ENCODE data around the gene POLR1B.
"Not testable (repeated sequence)": the region's sequence is repeated elsewhere in the genome, so short reads cannot be mapped to it uniquely, and the experiment has no call there.

The POLR1B gene

GRCh38 chr2:112542123-112542983 lies at the start of gene POLR1B:
Gene POLR1B (plus strand): TSS chr2:112542465. CDS start chr2:112542495, 30 bp downstream.
- DNase-seq (ENCODE audit: low spot score) = peak; percentile 91

DNA sequence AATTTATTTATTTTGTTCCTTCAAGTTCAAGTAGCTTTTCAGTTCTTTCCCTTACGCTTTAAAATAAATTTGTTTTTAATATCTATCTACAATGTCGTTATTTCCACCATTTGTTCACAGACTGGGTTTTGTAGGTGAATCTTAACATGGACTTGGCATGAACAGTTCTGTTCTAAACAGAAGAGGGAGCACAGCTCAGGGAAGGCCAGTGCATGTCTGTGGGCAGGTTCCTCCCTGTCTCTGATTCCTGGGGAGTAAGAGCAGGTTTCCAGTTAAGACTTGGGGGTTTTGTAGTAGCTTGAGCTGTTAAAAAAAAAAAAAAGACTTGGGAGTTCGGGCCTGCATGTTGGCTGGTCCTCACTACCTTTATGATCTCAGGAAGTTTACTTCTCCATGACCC lies 49.2 kb upstream of the POLR1B start:
- DNase-seq (ENCODE audit: low spot score) = no peak

- no peak for DNase-seq (ENCODE audit: low spot score)
Observed at GRCh38 chr2:112493858-112494648, 48.2 kb upstream of the POLR1B start.

DNA sequence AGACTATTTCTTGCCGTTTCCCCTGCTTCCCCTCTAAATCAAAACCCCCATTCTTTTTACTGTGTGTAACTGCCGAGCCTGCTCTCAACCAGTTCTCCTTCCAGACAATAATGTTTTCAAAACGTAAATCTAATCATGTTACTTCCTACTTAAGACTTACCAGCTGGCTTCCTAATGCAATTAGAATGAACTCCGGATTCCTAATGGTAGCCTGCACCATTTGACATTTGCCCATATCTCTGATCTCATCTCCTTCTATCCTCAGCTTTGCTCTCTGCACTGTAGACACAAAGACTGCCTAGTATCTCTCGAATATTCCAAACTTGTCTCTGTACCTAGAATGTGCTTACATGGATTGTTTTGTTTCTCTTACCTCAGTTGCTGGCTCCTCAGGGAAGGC lies 47.4 kb upstream of the POLR1B start:
- DNase-seq (ENCODE audit: low spot score) = no peak

- not testable (repeated sequence) for DNase-seq (ENCODE audit: low spot score)
Observed at GRCh38 chr2:112495878-112496277, 46.4 kb upstream of the POLR1B start.

- DNase-seq (ENCODE audit: low spot score) = not testable (repeated sequence)
Observed at GRCh38 chr2:112500850-112501484, 41.3 kb upstream of the POLR1B start.

- not testable (repeated sequence) for DNase-seq (ENCODE audit: low spot score)
Observed at GRCh38 chr2:112509239-112509998, 32.8 kb upstream of the POLR1B start.

GRCh38 chr2:112516801-112517200 lies 25.5 kb upstream of the POLR1B start:
- no peak for DNase-seq (ENCODE audit: low spot score)

- DNase-seq (ENCODE audit: low spot score) = no peak
Observed at GRCh38 chr2:112518807-112519206, 23.5 kb upstream of the POLR1B start.

GRCh38 chr2:112519506-112519905 lies 22.8 kb upstream of the POLR1B start:
- DNase-seq (ENCODE audit: low spot score) = no peak

DNA sequence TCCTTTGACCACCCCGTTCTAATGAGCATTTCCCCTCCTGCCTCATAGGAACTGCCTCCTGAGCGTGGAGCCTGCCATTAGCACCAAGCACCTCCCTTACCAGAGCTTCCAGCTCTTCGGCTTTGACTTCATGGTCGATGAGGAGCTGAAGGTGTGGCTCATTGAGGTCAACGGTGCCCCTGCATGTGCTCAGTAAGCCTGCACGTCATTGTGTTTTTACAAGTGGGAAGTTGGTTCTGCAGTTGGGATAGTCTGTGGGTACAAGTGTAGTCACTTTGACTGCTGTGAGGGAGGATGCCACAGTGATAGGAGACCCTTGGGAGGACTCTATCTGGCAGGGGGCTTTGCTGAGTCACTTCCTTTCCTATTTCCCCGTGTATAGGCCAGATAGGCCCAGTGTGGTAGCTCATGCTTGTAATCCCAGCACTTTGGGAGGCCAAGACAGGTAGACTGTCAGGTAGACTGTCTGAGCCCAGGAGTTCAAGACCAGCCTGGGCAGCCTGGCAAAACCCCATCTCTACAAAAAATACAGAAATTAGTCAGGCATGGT lies 22.0 kb upstream of the POLR1B start:
- no peak for DNase-seq (ENCODE audit: low spot score)

DNA sequence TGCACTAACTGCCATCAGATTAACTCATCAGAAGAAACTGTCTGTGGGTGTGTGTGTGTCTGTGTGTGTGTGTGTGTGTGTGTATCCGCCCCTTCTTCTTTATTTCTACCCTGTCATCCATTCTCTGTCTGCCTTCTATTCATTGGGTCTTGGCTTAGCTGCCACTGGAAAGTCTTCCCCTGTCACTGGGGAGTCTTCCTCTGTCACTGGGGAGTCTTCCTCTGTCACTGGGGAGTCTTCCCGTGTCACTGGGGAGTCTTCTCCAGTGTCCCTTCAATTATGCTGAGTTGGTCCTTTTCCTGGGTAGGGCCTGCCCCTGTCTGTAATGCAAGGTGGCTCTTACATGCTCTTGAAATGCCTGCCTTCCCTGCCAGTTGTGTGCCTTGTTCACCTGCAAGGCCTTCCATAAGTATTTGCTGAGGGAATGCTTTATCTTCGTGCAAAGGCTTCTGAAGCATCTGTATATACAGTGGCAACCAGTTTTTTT lies 18.9 kb upstream of the POLR1B start:
- DNase-seq (ENCODE audit: low spot score) = no peak

DNA sequence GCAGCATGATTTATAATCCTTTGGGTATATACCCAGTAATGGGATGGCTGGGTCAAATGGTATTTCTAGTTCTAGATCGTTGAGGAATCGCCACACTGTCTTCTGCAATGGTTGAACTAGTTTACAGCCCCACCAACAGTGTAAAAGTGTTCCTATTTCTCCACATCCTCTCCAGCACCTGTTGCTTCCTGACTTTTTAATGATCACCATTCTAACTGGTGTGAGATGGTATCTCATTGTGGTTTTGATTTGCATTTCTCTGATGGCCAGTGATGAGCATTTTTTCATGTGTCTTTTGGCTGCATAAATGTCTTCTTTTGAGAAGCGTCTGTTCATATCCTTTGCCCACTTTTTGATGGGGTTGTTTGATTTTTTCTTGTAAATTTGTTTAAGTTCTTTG lies 18.0 kb upstream of the POLR1B start:
- DNase-seq (ENCODE audit: low spot score) = not testable (repeated sequence)

DNA sequence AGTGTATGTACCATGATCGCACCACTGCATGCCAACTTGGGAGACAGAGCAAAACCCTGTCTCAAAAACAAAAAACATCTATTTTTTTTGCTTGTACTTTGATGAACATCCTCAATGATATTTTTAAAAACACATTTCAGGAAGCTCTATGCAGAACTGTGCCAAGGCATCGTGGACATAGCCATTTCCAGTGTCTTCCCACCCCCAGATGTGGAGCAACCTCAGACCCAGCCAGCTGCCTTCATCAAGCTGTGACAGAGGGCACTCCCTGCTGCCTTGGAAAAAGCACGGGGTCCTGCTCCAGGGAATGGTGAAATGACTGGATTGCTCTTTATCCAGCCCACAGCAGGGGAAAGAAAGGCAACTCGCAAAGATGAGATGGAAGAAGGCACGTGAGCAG lies 13.7 kb upstream of the POLR1B start:
- DNase-seq (ENCODE audit: low spot score) = no peak

DNA sequence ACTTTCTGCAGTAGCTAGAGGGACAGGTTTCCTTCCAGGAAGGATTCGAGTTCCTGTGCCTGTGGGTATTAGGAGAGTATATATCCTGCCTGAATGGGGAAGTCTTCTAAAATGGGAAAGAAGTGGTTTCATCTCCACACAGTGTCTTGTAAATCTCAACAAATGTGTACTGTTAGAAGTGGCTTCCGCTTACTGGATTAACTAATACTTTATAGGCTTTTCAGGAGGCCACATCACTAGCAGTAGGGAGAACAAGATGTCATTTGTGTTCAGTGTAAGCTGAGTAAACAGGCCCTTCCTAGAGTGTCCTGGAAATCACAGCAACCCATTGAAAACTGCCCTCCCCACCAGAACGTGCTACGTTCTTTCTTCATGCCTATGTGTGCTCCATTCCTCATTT lies 12.5 kb upstream of the POLR1B start:
- no peak for DNase-seq (ENCODE audit: low spot score)

DNA sequence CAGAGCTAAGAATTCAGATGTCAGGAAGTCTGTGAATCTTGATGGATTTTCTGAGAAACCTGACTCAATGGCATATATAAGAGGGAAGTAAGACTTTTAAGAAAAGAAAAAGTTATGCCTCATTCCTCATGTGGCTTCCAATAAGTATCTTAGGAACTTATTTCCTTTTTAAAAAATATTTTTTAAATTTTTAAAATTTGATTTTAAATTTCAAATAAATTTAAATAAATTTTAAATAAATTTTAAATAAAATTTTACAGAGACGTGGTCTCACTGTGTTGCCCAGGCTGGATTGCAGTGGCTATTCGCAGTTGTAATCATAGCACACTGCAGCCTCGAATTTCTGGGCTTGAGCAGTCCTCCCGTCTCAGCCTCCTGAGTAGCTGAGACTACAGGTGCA lies 11.5 kb upstream of the POLR1B start:
- DNase-seq (ENCODE audit: low spot score) = no peak

DNA sequence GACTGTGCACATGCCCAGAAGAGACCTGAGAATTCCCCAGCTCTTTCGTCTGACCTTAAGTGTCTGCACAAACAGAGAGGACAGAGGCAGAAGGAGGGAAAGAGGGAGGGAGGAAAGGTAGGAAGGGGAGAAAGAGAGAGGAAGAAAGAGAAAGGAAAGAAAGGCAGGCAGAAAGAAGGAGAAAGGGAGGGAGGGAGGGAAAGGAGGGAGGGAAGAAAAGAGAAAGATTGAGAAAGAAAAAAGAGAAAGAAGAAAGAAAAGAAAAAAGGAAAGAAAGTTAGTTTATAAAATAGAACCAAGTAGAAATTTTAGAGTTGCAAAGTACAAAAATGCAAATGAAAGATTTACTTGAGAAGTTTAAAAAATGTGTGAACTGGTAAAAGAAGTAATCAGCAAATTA lies 7.4 kb upstream of the POLR1B start:
- DNase-seq (ENCODE audit: low spot score) = no peak

DNA sequence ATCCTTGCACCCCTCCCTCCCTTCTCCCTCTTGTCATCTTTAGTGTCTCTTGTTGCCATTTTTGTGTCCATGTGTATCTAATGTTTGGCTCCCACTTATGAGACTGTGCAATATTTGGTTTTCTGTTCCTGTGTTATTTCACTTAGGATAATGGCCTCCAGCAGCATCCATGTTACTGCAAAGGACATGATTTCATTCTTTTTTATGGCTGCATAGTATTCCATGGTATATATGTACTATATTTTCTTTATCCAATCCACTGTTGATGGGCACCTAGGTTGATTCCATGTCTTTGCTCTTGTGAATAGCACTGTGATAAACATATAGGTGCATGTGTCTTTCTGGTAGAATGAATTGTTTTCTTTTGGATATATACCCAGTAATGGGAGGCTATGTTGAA lies 5.6 kb upstream of the POLR1B start:
- not testable (repeated sequence) for DNase-seq (ENCODE audit: low spot score)

DNA sequence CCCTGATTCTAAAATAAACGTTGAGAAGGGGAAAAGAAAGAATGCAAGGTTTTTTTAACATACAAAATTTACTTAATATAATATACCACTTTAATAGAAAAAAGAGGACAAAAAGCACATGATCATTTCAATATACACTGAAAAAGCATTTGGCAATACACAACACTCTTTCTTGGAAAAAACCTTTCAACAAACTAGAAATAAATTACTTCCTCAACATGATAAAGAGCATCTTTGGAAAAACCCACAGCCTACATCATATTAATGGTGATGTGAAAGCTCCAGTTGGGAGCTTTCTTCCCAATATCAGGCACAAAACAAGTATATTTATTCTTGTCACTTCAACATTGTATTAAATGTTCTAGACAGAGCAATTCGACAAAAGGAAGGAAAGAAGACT lies 3.0 kb upstream of the POLR1B start:
- no peak for DNase-seq (ENCODE audit: low spot score)

DNA sequence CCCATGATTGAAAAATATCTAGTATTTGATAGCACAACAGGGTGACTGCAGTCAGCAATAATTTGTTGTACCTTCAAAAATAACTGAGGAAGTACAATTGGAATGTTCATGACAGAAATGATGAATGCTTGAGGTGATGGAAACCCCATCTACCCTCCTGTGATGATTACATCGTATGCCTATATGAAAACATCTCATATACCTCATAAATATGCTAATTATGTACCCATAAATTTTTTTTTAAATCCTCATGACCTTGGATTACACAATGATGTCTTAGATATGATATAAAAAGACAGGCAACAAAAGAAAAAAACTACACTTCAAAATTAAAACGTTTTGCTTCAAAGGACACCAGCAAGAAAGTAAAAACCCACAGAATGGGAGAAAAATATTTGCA lies 1.4 kb upstream of the POLR1B start:
- no peak for DNase-seq (ENCODE audit: low spot score)

- peak; percentile 93 for DNase-seq (ENCODE audit: low spot score)
Observed at GRCh38 chr2:112541315-112542122, 746 bp upstream of the POLR1B start.
